ENCODE measurements around the gene THRAP3. TPM values are rescaled to one million over a fixed set of nuclear protein-coding genes. Genes with fewer than 3 reads are reported as not detected.
A peak's percentile ranks its signal among the peaks of the same experiment; 100 is the strongest.

Gene THRAP3
- total and polyA plus RNA-seq, 2 experiments from 2014 or later = 61.5 to 95.2 TPM

DNA sequence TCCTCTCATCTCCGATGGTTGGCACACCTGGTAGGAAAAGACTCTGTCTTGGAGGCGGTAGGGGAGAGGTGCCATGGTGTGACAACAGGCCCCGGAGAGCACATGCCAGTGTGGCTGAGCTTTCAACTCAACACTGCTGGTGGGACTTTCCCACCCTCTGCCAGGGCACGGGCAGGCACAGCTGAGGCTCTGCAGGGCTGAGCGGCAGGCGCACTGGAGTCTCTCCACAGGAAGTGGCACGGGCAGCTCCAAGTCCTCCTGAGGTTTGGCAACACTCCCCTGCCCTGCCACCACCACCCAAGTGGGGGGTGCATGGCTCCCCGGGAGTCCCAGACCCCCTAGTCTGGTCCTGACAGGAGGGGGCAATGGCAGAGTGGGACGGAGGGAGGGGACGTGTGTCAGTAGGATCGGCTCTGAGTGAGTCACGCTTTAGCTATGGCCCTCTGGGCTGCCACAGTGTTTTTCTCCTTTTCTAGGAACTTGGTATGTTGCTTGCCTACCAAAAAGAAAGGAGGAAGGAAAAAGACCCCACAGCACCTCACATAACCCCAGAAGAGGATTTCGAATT is 126.5 kb downstream of the THRAP3 start:
- Histone ChIP-seq H3K4me1 (ENCODE audit: insufficient read depth) (peaks cover 48% of the 10 kb centered on the region), H3K9me2 (ENCODE audit: insufficient read depth) (no peaks in the 10 kb centered on the region), H2AFZ (no peak overlapping the region), H3K79me2 (ENCODE audit: insufficient read depth) (peaks cover 7% of the 10 kb centered on the region; the same call in 1 of the 2 replicates), H3K36me3 (ENCODE audit: low read depth) (peaks cover 18% of the 10 kb centered on the region; the same call in 1 of the 2 replicates), H3K9me3 (ENCODE audit: low read depth) (no peaks in the 10 kb centered on the region), H3K4me3 (peak overlapping the region; percentile 57), H3F3A (ENCODE audit: insufficient read depth) (peaks cover 47% of the 10 kb centered on the region), H3K4me2 (ENCODE audit: unreplicated experiment) (peak overlapping the region; percentile 90), H3K9ac (peak overlapping the region; percentile 82), H3K27ac (peak overlapping the region; percentile 98), H4K20me1 (ENCODE audit: insufficient read depth) (no peaks in the 10 kb centered on the region), H3K27me3 (replicated peaks; ENCODE audit: insufficient read depth) (no peaks in the 10 kb centered on the region)
- no peak for TF ChIP-seq EZH2phosphoT487 (IDR thresholded peaks at IDR 0.05; ENCODE audit: insufficient read depth, low read depth)
- no peak for TF ChIP-seq EZH2 (IDR thresholded peaks at IDR 0.05; ENCODE audit: insufficient read depth, poor library complexity, severe bottlenecking)
- in situ Hi-C loops (cut with MboI) = no loop called here
- 5 to 9% methylated on average over 13 of the region's 13 CpGs for WGBS, 2 experiments (ENCODE audit: low coverage in 1 of 2, low lambda C conversion rate in 2 of 2, missing lambda C conversion rate in 2 of 2)
- peak; percentile 94 for DNase-seq

DNA sequence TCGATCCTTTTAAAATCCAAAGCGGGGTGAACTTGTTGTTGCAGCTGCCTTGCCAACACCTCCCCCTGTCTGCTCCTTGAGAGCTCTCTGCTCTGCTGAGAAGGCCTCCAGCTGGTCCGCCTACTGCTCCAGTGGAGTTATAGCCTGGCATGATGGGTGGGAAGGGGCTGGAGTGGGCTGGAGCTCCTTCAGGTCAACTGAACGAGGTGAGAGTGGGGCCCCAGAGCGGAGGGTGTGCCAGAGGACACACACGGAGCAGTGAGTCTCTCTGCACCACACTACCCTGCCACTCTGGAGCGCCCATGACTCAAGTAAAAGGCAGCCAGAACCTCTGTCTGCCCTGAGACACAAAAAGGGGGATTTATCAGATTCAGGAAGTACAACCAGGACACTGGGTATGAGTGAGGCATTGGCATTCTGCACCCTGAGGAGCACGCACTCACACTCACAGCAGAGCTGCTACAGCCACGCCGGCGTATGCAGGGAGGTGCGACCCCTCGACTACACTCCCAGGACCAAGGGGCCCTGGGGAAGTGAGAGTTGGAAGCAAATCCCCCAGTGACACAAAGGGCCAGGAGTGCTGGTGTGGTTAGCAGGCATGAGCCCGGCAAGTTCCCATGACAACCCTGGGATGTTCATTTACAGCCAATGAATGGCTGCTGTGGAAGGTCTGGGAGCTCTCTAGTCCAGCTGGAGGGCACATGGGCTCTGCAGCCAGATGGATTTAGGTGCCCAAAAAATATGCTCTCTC is 127.2 kb downstream of the THRAP3 start:
- Histone ChIP-seq H3K4me1 (ENCODE audit: insufficient read depth) (peaks cover 48% of the 10 kb centered on the region), H4K20me1 (ENCODE audit: insufficient read depth) (no peaks in the 10 kb centered on the region), H3K9ac (peak overlapping the region; percentile 82), H3K9me3 (ENCODE audit: low read depth) (no peaks in the 10 kb centered on the region), H3K79me2 (ENCODE audit: insufficient read depth) (peaks cover 7% of the 10 kb centered on the region; the same call in 1 of the 2 replicates), H3K4me2 (ENCODE audit: unreplicated experiment) (peak overlapping the region; percentile 90), H3K4me3 (peak overlapping the region; percentile 57), H3K36me3 (ENCODE audit: low read depth) (peaks cover 18% of the 10 kb centered on the region; the same call in 1 of the 2 replicates), H3K27ac (peak overlapping the region; percentile 98), H3K27me3 (replicated peaks; ENCODE audit: insufficient read depth) (no peaks in the 10 kb centered on the region), H3F3A (ENCODE audit: insufficient read depth) (peaks cover 47% of the 10 kb centered on the region), H2AFZ (no peak overlapping the region), H3K9me2 (ENCODE audit: insufficient read depth) (no peaks in the 10 kb centered on the region)
- 8 to 14% methylated on average over 14 of the region's 14 CpGs for WGBS, 2 experiments (ENCODE audit: low coverage in 1 of 2, low lambda C conversion rate in 2 of 2, missing lambda C conversion rate in 2 of 2)
- DNase-seq = peak; percentile 96
- TF ChIP-seq EZH2 (IDR thresholded peaks at IDR 0.05; ENCODE audit: insufficient read depth, poor library complexity, severe bottlenecking) = no peak
- no peak for TF ChIP-seq EZH2phosphoT487 (IDR thresholded peaks at IDR 0.05; ENCODE audit: insufficient read depth, low read depth)
- in situ Hi-C loops (cut with MboI) = no loop called here

DNA sequence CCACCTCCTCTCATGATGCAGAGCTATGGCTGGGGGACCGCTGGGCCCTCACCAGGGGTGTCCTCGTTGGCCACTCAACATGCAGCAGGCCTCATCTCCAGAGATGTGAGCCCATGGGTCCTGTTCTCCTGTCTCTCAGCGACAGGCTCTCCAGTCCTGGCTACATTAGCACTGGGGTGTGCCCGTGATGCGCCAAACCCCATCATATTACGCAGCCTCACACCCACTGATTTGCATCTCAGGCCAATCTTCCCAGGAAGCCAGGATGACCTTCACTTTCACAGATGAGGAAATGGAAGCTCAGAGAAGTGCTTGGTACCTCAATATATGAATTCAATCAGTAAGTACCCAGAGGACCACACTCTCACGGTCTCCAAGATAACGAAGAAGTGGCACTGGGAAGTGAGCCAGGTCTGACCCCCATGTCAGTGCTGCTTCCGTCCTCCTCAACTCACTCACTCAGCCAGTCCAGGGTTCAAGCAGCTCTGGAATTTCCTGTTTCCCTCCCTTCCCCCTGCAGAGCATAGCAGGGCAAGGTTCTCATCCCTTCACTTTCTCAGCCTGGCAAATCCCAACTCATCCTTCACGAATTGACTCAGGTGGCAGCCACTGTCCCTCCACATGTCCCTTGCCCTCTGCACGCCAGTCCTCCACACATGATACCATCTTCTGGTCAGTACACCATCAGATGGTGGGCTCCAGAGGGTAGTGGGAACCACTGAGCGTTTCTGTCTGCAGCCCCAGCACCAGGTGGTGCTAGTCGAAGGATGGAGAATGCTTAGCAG is 128.1 kb downstream of the THRAP3 start:
- TF ChIP-seq EZH2phosphoT487 (IDR thresholded peaks at IDR 0.05; ENCODE audit: insufficient read depth, low read depth) = no peak
- TF ChIP-seq EZH2 (IDR thresholded peaks at IDR 0.05; ENCODE audit: insufficient read depth, poor library complexity, severe bottlenecking) = no peak
- peaks cover 48% of the 10 kb centered on the region for H3K4me1 ChIP-seq (ENCODE audit: insufficient read depth)
- peaks cover 47% of the 10 kb centered on the region for H3F3A ChIP-seq (ENCODE audit: insufficient read depth)
- peaks cover 10% of the 10 kb centered on the region for H3K79me2 ChIP-seq (ENCODE audit: insufficient read depth)
- in situ Hi-C loops (cut with MboI) = no loop called here
- H3K27me3 ChIP-seq (replicated peaks; ENCODE audit: insufficient read depth) = no peaks in the 10 kb centered on the region
- peaks cover 23% of the 10 kb centered on the region; the same call in 1 of the 2 replicates for H3K36me3 ChIP-seq (ENCODE audit: low read depth)
- no peaks in the 10 kb centered on the region for H4K20me1 ChIP-seq (ENCODE audit: insufficient read depth)
- peak overlapping the region; percentile 98 for H3K27ac ChIP-seq
- no peaks in the 10 kb centered on the region for H3K9me2 ChIP-seq (ENCODE audit: insufficient read depth)
- no peak overlapping the region for H2AFZ ChIP-seq
- no peaks in the 10 kb centered on the region for H3K9me3 ChIP-seq (ENCODE audit: low read depth)
- peak; percentile 57 for DNase-seq
- WGBS, 2 experiments (ENCODE audit: low coverage in 1 of 2, low lambda C conversion rate in 2 of 2, missing lambda C conversion rate in 2 of 2) = 44 to 54% methylated on average over 13 of the region's 13 CpGs
- H3K4me2 ChIP-seq (ENCODE audit: unreplicated experiment) = peak overlapping the region; percentile 90
- H3K4me3 ChIP-seq = peak overlapping the region; percentile 57; the same call in 1 of the 2 replicates
- H3K9ac ChIP-seq = peak overlapping the region; percentile 82

Data from GM23248 (cell line).